Measurements from ENCODE around the gene LRIG3.
"Not testable (repeated sequence)": the region's sequence is repeated elsewhere in the genome, so short reads cannot be mapped to it uniquely, and the experiment has no call there.

The LRIG3 gene

DNA sequence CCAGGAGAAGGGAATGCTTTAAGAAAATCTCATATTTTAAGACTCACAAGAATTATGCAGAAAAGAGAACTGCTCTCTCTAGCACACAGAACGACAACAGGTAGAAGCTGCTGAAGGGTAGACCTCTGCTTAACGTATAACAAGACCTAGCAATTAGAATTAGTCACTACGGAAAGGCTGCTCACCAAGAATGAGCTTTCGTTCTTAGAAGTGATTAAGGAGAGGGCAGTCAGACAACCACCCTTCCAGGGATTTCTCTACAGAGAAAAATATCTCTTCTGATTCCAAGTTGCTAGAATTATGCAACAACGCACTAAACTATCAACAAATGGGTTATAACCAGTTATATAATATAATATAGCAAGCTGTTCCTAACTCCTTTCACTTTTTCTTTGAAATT is 18.6 kb downstream of the LRIG3 start:
- no peak for DNase-seq

- DNase-seq: no peak
These were observed 22.3 kb downstream of the LRIG3 start for GRCh38 chr12:58897969-58898368.

DNA sequence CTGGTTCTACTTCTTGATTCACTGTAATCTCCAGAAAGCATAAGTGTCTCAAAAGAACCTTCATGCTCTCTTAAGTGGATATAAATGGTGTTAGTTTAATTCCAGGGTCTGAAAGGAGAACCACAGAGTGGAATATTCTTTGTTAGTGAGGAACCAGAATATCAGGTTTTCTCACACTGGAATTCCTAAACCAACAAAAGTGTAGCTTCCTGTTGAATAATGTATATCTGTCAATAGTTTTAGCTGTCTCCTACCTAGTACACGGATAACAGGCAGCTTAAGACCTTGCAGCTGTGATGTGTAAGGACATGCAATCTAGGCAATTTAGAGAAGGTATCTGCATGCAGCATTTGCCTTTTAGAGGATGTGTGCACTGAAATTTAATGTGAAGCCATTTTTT is 24.0 kb downstream of the LRIG3 start:
- DNase-seq: no peak

DNA sequence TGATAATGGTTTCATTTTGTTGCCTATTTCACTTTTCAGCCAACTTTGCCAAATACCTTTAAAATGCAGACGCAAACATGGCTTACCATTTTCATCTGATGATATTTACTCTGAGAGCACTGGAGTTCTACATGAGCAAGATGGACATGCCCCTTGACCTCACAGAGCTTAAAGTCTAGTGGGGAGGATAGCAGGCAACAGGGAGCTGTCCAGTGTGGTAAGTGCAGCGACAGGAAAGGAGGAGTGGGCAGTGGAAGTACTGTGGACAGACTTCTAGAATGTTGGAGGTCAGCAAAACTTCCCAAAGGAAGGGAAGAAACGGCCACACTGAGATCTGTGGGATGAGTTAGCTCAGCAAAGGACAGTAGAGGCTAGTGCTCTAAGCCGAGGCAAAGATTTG is 25.3 kb downstream of the LRIG3 start:
- DNase-seq: no peak

GRCh38 chr12:58894040-58894439 is 26.3 kb downstream of the LRIG3 start:
- DNase-seq: no peak

GRCh38 chr12:58893495-58893894 is 26.8 kb downstream of the LRIG3 start:
- DNase-seq: peak; percentile 61

DNA sequence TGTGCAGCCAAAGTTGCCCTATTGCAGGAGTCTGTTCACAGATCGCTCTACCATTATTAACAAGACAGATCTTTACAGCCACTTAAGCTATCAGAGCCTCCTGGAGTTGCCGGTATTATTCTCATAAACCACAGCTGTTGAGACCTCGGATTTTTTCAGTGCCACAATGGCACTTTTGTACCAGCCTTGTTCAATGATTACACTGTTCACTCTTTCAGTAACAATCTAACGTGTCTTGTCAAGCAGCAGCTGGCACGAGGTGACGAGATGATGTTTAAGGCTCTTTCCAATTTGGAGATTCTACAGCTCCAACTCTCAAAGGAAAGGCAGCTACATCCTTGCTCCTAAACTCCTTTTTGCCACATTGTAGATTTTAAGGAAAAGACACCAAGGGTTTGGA is 30.7 kb downstream of the LRIG3 start:
- no peak for DNase-seq

DNA sequence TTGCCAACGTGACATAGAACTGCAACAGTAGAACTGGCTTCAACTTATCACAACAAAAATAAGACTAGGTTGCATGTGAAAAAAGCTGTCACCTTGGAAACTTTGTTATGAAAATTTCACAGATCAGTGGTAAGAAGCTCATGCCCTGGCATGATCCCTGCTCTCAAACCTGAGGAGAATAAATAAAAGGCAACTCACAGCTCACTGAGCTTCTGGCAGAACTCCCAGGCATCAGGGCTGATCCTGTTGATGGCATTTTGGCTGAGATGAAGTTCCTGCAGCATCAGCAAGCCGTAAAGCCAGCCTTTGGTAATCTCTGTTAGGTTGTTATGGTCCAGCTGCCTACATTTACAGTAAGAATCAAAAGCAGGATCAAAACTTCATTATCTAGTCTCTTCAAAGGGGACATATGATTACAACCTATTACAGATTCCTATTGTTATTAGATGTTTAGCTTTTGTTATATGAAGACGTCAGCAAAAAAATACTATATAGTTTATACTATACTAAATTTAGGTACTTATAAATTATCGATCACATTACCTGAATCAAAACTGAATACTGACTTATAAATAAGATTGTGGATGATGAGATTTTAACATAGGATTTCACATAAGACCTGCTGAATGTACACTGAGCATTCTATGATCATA is 32.0 kb downstream of the LRIG3 start:
- DNase-seq: peak; percentile 7

- DNase-seq: no peak
These were observed 33.2 kb downstream of the LRIG3 start for GRCh38 chr12:58887068-58887467.

DNA sequence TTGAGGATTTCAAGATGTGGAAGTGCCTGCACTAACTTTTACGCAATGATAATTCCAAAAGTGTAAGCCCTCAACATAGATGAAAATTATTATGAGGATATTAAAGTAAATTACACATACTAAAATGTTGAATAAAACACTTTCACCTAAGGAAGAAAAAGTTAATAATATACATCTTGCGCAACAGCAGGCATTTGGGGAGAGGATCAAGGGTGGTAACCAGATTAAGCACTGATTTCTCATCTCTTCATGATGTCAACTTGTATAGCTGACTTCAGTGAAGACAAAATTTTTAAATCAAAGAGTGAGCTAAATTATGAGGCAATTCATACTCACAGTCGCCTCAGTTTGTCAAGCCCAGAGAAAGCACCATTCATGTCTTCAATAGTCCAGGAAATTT is 33.8 kb downstream of the LRIG3 start:
- DNase-seq: no peak

GRCh38 chr12:58884916-58885315 is 35.4 kb downstream of the LRIG3 start:
- DNase-seq: no peak

- DNase-seq: no peak
These were observed 36.5 kb downstream of the LRIG3 start for GRCh38 chr12:58883576-58884334.

DNA sequence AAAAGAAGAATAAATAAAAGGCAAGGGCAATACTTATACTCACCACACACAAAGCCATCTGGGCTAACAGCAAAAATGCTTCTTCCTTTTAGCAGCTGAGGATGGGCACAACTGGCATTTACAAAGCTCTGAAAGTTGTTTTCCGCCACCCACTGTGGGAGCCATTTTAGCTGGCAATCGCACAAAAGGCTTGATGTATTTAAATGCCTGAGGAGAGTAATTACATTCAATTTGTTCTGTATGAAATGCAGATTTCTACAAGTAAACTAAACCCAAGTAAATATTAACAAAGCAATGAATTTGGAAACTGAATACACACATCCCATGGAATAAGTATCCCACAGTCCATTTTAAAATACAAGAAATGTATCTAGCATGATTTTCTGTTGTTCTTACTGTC is 37.5 kb downstream of the LRIG3 start:
- DNase-seq: no peak

GRCh38 chr12:58881816-58882215 is 38.5 kb downstream of the LRIG3 start:
- no peak for DNase-seq

DNA sequence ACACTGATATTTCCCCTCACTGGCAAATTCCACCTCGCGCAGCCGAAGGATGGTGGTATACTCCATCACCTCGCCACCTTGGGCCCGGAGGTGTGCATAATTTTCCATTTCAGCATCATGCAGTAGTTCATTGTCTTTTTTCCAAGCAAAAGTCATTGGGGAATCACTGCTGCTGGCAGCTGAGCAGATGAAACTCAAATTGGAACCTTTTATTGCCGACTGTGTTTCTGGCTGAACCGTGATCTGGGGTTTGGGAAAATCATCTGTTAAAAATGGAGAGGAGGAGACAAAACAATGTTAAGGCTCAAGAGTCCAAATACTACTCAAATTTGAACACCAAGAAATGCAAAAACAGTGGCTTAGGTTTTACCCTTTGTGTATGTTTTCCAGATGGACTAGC is 39.7 kb downstream of the LRIG3 start:
- no peak for DNase-seq

DNA sequence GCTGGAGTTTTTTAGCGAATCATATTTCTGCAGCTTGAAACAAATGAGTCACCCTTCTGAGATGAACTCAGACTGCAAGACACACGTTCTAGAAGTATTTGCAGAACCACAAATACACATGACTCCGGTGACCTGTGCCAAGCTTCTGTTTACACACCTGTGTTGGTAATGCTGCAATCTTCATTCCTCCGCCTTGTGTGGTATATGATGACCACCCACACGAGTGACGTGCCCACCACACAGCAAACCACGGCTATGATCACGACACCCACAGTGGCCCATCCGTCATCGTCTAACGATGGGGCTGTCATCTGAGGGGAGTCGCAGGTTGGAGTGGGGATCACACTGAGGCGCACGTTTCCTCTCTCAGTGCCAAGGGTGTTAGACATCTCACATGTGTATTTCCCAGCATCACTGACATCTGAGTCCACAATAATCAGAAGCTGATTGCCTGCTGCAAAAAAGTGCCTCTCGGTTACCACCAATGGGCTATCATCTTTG is 43.0 kb downstream of the LRIG3 start:
- DNase-seq: peak; percentile 88

GRCh38 chr12:58873496-58873895 is 46.8 kb downstream of the LRIG3 start:
- DNase-seq: no peak

DNA sequence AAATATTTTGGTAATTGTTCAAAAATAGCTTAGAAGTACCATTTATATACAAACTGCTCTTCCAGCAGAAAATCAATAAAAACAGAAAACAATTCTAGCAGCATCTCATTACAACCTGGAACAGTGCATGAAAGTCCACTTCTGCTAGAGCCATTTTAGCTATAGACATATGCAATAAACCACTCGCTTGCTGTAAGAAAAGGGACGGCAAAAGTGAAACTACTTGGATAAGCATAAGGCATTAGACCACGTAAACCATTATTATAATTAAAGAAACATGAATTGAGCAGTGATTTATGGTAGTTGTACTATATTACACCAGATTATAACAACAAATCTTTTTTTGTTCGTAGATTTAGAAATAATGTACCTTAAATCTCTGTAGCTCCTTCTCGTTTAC is 48.7 kb downstream of the LRIG3 start:
- peak; percentile 31 for DNase-seq

DNA sequence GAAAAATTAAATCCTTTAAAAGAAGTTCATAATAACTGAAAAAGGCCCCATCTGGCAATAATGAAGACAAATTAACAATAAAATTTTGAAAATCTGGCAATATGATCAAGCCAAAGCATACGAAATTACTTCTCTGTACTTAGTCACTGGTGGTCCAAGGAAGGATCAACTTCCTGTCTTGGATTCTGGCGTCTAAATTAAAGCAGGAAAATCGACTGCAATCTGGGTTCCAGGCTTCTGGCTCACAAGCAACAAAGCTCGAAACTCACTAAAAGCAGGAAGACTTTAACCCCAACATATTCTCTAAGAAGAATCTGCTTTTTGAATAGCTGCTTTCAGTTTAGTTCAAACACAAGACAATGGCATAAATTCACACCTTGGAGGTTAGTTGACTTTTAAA is 49.7 kb downstream of the LRIG3 start:
- DNase-seq: no peak

DNA sequence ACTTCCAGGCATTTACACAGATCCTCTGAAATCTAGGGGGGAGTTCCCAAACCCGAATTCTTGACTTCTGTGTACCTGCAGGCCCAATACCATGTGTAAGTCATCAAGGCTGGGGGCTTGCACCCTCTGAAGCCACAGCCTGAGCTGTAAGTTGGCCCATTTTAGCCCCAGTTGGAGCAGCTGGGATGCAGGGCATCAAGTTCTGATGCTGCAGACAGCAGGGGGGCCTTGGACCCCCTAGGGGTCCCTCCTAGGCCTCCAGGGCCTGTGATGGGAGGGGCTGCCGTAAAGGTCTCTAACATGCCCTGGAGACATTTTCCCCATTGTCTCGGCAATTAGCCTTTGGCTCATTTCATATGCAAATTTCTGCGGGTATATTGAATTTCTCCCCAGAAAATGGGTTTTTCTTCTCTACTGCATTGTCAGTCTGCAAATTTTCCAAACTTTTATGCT is 59.5 kb downstream of the LRIG3 start:
- DNase-seq: no peak

DNA sequence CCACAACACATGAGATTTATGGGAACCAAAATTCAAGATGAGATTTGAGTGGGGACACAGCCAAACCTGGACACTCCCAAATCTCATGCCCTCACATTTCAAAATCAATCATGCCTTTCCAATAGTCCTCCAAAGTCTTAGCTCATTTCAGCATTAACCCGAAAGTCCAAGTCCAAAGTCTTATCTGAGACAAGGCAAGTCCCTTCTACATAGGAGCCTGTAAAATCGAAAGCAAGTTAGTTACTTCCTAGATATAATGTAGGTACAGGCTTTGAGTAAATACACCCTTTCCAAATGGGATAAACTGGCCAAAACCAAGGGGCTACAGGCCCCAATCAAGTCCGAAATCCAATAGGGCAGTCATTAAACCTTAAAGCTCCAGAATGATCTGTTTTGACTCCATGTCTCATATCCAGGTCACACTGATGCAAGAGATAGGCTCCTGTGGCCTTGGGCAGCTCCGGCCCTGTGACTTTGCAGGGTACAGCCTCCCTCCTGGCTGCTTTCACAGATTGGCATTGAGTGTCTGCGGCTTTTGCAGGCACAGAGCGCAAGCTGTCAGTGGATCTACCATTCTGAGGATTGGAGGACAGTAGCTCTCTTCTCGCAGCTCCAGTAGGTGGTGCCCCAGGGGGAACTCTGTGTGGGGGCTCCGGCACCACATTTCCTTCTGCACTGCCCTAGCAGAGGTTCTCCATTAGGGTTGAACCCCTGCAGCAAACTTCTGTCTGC is 60.1 kb downstream of the LRIG3 start:
- DNase-seq: no peak

DNA sequence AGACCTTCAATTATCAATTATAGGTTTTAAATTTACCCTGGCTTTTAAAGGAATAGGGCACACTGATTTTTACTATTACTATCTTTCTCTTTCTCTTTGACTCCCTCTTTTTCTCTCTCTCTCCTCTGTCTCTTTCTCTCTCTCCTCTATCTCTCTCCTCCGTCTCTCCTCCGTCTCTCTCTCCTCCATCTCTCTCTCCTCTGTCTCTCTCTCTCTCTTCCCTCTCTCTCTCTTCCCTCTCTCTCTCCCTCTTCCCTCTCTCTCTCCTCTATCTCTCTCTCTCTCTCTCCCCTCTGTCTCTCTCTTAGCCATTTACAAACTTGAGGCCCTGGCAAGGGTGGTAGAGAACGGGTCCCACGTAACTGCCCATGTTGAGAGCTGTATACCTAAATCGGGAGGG is 62.3 kb downstream of the LRIG3 start:
- DNase-seq: no peak

- DNase-seq: not testable (repeated sequence)
These were observed 63.1 kb downstream of the LRIG3 start for GRCh38 chr12:58857206-58857605.

- not testable (repeated sequence) for DNase-seq
These were observed 64.7 kb downstream of the LRIG3 start for GRCh38 chr12:58855630-58856029.

All from EL (cell line).